HG03139 (cell line): ENCODE results near the gene DOLPP1.

Experiments used
- ATAC-seq: cut with Tn5 transposase; IDR thresholded peaks from one replicate; pipeline ENCODE4 v1.9.1; 2021; ENCODE audit not compliant: unreplicated experiment

DOLPP1 gene

DNA sequence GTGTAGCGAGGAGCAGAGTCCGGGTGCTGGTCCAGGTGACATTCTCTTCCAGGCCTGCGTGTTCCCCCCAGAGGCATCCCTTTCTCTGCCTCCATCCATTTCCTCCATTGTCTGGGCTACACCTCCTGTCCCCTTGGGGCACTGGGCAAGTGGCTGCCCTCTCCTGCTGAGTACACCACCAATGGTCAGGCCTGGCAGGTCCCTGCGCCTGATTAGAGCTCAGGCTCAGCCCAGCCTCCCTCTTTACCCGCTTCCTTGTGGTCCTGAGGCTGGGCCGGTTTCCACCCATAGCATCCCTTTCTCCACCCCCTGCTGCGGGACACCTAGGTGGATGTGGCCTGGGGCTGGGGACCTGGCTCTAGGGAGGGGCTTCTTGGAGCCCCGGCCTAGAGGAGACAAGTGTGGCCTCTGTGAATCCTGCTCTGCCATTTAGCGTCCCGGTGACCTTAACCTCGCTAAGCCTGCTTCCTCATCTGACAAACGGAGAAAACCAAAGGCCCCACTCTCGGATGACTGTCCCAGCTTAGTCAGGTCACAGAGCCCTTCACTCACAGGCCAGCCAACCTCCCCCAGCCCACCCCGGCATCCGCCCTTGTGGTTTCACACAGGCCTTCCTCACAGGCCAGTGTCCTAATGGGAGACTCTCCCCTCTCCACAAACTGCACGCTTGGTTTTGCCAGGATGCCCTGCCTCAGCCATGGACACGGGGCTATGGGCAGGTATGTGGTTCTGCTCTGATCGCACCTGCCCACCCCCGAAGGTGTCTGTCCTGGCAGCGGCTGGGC, 12.9 kb downstream of the DOLPP1 start:
- no peak for ATAC-seq

DNA sequence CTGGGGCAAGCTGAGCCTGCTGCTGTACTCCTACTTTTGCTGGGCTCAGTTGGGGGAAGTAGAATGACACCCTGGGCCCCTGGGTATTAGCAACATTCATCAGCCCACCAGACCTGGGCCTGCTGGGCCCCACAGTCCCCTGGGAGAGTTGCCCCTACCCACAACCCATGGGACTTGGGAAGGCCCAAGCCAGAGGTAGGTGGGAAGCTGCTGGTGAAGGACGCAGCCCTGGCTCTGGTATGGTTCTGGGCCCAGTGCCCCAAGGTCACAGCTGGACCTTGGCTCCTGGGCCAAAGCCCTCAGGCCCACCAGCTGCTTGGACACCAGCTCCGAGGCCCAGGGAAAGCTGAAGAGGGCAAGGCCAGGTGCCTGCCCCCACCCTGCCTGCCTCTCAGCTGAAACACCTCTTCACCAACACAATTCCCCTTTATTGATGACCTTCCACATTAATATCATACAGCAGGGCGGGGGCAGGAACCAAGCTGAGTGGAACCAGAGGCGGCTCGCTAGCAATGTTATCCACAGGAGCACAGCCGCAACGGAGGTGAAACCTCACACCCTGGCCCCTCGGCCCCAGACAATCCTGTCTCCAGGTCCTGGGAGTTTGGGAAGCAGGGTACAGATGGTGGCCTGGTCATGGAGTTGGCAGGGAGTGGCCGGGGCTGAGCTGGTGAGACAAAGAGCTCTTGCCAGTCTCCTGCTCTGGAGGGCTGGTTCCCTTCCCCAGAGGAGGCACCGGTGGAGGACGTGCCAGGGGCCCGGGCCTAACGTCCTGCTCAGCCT, 13.7 kb downstream of the DOLPP1 start:
- ATAC-seq = no peak

DNA sequence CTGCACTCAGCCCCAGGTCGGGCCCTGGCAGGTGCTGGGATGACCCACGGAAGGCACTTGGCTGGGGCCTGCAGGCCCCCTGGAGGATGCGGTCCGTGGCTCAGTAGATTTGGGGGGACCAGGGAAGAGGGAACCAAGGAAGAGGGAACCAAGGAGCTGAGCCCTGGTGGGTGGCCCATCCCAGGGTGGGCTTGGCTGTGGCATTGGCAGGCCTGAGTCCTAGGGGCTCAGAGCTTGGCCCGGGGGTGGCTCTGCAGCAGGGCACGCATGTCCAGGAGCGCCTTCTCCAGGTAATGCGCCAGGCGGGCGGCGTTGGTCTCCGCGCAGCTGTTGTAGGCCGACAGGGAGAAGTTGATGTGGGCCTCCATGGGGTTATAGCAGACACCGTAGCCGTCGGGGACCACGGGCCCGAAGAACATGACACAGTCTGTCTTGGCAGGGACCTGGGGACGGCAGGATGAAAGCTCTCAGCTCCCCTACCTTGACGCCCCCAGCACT, 14.3 kb downstream of the DOLPP1 start:
- ATAC-seq = no peak

DNA sequence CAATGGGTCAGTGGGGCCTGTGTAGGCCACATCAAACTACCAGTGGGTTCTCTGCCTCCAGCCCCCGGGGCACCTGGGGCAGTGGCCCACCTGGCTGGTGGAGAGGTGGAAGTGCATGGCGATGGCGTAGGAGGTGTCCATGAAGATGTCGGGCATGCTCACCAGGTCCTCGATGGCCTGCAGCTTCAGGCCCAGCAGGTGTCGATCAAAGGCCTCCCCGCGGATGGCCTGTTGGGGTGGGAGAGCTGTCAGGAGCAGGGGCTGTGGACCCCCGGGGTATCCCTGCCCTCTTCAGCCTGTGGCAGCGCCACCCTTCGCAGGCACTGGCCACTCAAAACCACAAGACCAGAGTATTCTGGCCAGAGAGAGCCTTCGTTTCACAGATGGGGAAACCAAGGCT, 15.0 kb downstream of the DOLPP1 start:
- no peak for ATAC-seq

DNA sequence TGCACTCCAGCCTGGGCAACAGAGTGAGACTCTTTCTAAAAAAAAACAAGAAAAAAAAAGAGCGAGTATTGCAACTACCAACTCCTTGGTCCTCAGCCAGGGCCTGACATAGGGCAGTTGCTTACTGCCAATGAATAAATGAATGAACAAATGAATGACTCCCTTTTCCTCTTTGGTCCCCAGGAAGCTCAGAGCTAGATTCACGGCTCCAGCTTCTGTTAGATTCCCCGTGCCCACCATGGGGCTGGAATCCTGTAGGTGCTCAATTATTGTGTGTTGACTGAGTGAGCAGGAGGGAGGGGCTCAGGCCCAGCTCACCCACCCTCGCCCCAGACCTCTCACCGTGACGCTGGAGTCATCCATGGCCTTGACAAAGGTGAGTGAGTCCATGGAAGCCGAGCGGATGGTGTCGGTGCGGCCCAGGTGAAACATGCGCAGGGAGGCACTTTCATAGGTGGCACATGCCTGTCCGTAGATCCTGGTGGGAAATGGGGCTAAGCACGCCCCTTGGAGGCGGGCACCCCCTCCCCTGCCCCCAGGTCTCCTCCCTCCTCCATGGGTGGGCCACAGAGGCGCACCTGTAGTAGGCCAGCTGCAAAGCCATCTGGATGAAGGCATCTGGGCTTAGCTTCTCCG, 16.9 kb downstream of the DOLPP1 start:
- no peak for ATAC-seq

DNA sequence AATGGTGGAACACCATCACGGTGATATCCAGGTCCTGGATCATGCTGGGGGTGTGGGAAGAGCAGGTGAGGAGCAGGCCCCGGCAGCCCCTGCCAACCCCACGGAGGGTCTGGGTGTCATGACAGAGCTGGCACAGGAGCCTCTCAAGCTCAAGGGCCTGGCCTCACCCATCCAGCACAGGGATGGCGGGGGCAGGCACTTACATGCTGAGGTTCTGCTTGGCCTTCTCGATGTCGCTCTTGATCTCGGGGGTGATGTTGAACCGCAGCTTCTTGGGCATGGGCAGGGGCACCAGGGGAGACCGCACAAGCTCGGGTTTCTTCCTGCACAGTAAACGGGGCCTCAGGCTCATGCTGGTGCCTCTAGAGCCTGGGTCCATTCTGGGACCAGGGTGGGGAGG, 17.4 kb downstream of the DOLPP1 start:
- ATAC-seq = no peak

DNA sequence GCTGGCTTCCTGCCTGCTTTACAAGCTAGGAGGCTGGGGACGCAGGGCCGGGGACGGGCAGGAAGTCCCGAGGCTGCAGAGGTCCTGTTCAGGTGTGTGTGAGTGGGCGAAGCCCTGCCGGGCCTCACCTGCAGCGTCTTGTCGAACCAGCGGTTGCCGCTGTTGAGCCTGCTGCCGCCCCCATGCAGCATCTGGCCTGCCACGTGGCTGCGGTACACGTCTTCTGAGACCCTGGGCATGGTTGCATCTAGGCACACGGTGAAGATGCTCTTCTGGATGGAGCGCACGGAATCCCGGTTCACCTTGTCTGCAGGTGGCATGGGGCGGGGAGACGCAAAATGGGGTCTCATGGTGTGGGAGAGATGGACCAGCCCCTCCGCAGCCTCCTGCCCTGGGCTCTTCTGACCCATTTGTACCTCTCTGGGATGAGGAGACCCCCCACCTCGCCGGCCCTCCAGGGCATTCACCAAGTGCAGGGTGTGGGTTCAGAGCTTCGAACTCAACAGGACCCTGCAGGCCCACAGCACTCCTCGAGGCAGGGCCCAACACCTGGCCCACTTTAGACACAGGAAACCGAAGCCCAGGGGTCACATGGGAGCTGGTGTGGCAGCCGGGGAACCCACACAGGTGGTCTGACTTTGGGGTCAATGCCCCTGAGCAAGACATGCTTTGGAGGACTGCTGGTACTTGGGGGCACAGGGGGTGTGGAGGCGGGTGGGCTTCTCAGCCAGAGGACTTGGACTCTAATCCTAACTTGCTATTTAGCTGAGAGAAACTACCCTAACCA, 19.7 kb downstream of the DOLPP1 start:
- ATAC-seq = no peak

DNA sequence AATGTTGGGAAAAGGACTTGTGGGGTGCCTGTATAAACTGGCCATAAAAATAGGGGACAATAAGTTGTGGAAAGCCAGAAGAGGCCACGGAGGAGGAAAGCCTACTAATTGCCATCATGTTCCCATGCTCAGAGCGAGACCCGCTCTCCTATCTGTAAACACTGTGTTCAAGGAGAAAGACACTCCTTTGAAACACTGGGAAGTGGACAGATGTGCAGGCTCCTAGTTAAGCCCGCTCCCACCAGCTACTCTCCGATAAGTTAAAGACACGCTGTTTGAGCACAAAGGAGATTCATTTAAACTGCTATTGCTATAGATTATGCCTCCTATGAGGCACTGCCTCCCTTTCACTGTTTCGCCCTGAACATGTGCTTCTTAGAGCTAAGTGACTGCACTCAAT, 20.4 kb downstream of the DOLPP1 start:
- ATAC-seq = no peak

DNA sequence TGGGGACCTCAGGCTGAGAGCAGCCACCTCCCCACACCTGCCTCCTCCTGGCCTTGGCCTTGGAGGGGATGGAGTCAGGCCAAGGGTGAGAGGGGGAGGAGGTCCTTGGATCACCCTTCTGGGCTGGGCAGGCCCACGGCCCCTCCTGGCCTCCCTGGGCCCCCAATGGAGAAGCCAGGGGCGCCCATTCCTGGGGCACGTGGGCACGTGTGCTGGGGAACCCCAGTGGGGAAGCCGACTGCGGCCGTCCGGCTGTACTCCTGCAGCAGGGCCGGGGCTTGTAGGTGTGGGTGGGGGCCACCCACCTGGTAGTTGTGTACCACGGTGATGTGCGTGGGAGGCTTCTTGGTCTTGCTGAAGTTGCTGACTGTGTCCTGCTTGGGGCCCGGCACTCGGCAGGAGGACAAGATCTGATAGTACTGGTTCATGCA, 21.2 kb downstream of the DOLPP1 start:
- ATAC-seq = no peak

DNA sequence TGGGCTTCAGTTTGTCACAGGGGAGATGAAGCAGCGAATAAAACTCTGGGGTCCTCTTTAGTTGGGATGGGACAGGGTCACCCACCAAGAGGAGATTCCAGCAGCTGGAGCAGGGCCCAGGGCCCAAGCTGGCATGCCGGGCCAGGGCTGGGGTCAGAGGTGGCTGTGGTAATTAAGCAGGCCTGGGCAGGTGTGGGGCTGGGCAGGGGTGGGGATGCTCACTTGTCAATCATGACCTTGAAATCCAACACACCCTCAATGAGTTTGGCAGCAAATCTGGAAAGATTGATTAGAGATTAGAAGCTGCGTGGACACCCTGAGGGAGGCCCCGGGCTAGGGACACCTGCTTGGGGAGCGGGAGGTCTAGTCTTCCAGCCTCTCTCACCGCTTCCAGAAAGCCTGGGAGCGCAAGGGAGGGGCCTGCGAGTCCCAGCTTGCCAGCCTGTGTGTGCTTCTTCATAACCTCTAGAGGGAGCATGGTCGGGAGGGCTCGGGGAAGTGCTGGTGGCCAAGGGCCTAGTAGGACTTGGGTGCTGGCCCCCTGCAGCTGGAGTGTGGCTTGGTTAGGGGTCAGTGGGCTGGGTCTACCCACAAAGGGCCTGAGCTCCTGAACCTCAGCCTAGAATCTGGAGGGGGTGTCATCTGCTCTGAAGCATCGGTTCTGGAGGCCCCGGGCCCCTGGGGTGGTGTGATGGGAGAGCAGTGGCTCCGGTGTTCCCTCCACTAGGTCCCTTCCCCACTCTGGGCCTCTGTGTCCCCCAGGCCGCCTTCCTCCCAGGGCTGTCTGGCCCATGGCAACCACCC, 22.1 kb downstream of the DOLPP1 start:
- no peak for ATAC-seq

DNA sequence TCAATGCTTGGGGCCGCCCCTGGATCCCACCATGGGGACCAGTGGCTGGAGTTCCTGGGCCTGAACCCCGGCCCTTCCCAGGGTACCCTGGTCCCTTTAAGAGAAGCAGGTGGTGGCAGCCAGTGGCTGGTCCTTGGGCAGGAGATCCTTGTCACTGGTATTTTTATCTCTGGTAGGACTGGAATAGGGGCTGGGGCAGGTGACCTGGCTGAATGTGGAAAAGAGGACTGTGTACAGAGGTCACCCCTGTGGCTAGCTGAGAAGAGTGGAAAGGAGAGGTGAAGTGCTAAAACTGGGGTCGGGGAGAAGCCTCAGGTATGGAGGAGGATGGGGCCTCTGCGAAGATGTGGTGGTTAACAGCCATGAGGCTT, 22.7 kb downstream of the DOLPP1 start:
- ATAC-seq = no peak

DNA sequence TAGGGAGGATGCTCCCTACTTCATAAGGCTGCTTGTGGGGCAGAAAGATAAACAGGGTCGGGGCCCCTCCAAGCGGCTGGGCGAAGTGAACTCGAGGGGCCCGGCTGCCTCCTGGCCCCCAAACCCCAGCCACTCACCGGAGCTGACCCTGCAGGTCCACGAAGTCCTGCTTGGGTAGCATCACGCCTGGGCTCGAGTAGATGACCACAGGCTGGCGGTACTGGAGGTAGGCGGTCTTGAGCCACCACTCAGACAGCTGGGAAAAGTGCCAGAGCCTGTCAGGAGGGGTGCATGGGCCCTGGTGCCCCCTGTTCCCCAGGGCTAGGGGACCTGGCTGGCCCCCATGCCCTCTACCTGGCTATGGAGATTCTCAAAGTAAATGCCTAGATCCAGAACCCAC, 23.1 kb downstream of the DOLPP1 start:
- no peak for ATAC-seq

DNA sequence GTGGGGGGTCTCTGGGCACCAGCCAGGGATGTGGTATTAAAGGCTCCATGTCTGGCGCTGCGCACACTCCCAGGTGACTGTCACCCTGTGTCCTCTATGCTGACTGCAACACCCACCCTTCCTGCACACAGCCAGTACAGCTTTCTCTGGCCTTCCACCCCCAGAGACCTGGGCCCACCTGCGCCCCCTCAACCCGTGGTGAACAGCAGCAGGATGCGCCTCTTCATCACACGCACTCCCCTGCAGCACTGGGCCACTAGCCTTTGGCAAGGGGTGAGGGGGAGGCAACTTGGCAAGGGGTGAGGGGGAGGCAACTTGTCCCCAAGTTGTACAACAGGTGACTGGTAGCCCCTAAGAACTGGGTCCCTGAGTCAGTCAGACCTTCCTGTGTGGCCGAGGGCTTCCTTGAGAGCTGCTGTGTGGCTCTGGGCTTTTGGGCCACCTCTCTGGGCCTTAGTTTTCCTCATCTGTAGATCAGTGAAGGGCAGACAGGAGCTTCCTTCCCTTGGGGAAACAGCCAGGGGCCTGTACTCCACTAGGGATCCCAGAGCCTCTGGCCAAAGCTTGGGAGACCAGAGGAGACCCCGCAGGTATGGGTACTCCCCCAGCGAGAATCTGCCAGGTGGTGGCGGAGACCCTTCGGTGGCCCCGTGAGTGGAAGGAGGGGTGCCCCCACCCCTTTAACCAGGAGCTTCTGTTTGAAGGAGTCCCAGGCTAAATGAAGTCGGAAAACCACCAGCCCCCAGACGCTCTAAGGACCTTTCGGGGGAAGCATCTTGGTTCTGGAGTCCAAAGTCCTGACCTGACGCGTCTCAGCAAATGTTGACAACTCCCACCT, 25.2 kb downstream of the DOLPP1 start:
- ATAC-seq = no peak

DNA sequence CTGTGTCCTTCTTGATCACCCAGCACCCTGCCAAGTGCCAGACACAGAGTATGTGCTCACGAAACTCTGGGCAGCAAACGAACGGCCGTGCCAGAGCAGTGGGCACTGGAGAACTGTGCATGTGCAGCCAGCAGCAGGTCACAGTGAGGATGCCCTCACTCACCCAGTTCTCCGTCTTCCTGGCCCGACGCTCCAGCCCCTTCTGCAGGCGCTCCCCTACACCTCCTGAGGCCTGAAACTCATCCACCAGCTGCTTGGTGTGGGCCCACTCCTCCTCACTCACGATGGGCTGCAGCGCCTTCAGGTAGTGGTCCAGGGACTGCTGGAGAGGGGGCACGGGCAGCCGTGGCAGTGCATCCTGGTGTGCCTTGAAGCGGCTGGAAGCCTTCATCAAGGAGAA, 26.7 kb downstream of the DOLPP1 start:
- no peak for ATAC-seq

DNA sequence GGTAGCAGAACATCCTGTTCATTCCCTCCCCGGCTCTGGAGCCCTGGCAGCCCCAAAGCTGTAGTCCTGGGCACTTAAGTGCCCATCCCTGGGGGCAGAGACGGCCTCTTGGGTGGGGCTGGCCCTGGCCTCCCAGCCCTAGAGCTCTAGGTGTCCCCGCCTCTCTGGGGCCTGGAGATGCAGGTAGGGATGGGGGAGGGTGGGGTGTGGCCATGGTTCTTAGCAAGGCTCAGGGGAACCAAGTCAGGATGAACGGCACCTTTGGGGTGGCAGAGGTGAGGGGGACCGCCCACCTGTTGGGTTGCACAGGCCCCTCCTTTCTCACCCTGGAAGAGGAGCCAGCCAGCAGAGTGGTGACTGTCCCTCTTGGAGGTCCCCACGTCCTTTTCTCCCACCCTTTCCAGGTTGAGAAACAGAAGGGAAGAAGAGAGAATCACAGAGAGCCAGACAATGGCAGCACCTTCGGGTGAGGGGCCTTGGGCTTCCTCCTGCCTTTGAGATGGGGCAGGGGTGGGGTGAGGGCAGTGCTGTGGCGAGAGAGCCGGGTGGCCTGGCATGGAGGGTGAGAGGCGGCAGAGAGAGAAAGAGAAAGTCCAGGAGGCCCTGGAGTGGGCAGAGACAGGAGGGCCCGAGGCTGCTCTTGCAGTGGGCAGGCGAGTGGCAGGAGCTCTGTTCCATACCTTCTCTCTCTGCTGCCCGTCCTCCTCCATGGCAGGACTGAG, 27.3 kb downstream of the DOLPP1 start:
- no peak for ATAC-seq

DNA sequence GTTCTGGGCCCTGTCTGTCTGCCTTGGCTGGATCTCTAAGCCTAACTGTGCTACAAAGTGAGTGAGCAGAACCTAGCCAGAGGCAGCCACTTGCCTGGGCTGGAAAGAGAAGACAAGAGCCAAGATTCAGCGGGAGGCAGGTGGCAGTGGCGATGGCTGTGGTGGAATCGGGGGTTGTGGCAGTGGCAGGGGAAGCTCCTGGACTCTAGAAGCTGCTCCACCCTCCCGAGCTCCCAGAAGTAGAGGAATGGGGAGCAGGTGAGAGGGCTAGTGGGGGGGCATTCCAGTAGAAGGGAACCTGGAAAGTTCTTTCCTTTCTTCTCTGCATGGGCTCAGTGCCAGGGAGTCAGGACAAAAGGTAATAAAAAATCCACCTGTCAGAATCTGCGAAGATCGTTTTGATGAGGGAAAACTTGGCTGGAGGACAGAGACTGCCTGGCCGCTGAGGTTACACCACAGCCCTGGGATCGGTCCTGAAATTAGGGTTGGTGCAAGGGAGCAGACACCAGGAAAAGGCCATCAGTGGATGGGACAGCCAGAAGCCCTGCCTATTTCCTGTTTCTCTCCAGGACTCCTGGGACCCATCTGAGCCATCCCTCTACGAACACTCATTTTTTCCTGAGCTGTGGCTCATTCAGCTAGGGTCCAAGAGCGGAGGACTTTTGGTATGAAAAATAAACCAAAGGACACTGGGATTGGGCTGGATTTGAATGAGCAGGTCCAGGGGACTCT, 28.1 kb downstream of the DOLPP1 start:
- ATAC-seq = no peak

DNA sequence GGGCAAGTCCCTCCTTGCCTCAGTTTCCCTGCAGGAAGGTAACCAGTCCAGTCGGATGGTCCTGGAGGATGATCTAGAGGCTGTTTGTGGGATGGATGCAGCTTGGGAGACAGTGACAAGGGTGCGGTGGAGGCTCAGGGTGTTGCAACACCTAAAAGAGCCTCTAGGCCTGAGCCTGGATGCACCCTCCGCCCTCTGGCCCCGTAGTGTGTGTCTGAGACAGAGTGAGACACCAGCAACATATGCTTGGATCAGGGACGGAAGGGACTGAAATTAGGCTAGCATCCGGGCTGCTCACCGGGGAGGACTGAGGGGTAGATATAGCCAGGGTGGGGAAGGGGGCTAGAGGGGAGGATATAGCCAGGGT, 28.6 kb downstream of the DOLPP1 start:
- ATAC-seq = no peak
